ENCODE measurements around the gene SNAPC3. TPM values are rescaled to one million over a fixed set of nuclear protein-coding genes. Genes with fewer than 3 reads are reported as not detected.

The SNAPC3 gene
- total RNA-seq, 1 experiment from 2014 or later: 32.3 TPM

GRCh38 chr9:15484802-15485201 is 62.1 kb downstream of the SNAPC3 start:
- Histone ChIP-seq H3K4me1 (replicated peaks) (no peaks in the 10 kb centered on the region), H3K27ac (no peak overlapping the region), H3K9me3 (replicated peaks) (no peaks in the 10 kb centered on the region), H3K27me3 (replicated peaks) (no peaks in the 10 kb centered on the region), H3K36me3 (peaks cover 11% of the 10 kb centered on the region), H3K4me3 (no peak overlapping the region)
- DNase-seq (ENCODE audit: low read depth in 1 of 2, low spot score in 2 of 2): no peak

- H3K9me3 ChIP-seq (replicated peaks): no peaks in the 10 kb centered on the region
- peaks cover 11% of the 10 kb centered on the region for H3K36me3 ChIP-seq
- no peaks in the 10 kb centered on the region for H3K27me3 ChIP-seq (replicated peaks)
- DNase-seq (ENCODE audit: low read depth in 1 of 2, low spot score in 2 of 2): no peak
- H3K4me3 ChIP-seq: no peak overlapping the region
- no peak overlapping the region for H3K27ac ChIP-seq
- H3K4me1 ChIP-seq (replicated peaks): no peaks in the 10 kb centered on the region
Measured at GRCh38 chr9:15485836-15486666, 63.4 kb downstream of the SNAPC3 start.

DNA sequence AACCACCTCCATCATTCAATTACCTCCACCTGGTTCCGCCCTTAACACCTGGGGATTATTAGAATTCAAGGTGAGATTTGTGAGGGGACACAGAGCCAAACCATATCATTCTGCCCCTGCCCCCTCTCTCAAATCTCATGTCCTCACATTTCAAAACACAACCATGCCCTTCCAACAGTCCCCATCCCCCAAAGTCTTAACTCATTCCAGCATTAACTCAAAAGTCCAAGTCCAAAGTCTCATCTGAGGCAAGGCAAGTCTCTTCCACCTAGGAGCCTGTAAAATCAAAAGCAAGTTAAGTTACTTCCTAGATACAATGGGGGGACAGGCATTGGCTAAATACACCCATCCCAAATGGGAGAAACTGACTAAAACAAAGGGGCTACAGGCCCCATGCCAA is 69.3 kb downstream of the SNAPC3 start:
- Histone ChIP-seq H3K36me3 (no peaks in the 10 kb centered on the region), H3K4me3 (no peak overlapping the region), H3K27ac (no peak overlapping the region), H3K4me1 (replicated peaks) (no peaks in the 10 kb centered on the region), H3K9me3 (replicated peaks) (no peaks in the 10 kb centered on the region), H3K27me3 (replicated peaks) (no peaks in the 10 kb centered on the region)
- no peak for DNase-seq (ENCODE audit: low read depth in 1 of 2, low spot score in 2 of 2)

GRCh38 chr9:15492485-15493150 is 69.9 kb downstream of the SNAPC3 start:
- no peak overlapping the region for H3K27ac ChIP-seq

DNA sequence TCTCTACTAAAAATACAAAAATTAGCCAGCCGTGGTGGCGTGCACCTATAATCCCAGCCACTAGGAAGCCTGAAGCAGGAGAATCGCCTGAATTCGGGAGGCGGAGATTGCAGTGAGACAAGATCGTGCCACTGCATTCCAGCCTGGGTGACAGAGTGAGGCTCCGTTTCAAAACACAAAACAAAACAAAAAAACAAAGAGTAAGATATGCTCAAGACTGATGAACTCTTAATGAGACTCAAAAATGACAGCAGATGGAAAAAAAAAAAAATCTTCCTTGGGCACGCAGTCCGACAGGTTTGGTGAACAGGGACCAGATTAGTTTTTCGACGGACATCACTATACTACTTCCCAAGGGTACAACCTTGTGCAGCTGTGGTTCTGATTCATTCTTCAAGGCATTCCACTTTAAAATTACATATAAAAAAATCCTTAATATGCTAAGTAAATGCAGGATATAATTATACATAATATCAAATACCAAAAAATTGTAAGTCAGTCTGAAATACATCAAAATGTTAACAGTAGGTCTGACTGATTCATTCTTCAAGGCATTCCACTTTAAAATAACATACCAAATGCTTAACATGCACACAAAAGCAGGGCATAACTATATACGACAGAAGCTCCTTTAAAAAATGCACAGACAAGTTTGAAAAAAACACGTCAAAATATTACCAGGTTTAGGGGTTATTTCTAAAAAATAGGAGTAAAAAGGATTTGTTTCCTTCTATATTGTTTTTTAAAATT is 75.7 kb downstream of the SNAPC3 start:
- no peaks in the 10 kb centered on the region for H3K27me3 ChIP-seq (replicated peaks)
- no peak overlapping the region for H3K4me3 ChIP-seq
- H3K27ac ChIP-seq: no peak overlapping the region
- no peaks in the 10 kb centered on the region for H3K36me3 ChIP-seq
- no peaks in the 10 kb centered on the region for H3K9me3 ChIP-seq (replicated peaks)
- H3K4me1 ChIP-seq (replicated peaks): no peaks in the 10 kb centered on the region
- no peak for DNase-seq (ENCODE audit: low read depth in 1 of 2, low spot score in 2 of 2)

More at GRCh38 chr9:15492485-15493150, 69.9 kb downstream of the SNAPC3 start:
- Histone ChIP-seq H3K4me1 (replicated peaks) (no peaks in the 10 kb centered on the region), H3K27me3 (replicated peaks) (no peaks in the 10 kb centered on the region), H3K9me3 (replicated peaks) (no peaks in the 10 kb centered on the region), H3K36me3 (no peaks in the 10 kb centered on the region), H3K4me3 (no peak overlapping the region)
- no peak for DNase-seq (ENCODE audit: low read depth in 1 of 2, low spot score in 2 of 2)

DNA sequence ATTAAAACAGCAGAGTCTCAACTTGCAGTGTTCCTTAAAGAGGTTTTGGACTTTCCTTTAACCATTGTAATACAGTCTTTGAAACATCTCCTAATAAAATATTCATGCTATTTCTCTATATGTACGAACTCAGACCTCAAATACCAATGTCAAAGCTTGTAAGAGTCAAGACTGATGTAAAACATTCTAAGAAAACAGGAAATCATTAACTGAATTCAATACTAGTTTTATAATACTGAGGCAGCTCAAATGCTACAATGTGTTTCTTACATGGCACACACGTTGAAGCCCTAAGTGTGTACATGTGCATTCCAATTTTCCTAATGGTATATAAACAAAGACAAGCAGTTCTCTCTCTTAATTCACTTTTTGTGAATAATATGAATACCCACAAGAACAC is 76.5 kb downstream of the SNAPC3 start:
- Histone ChIP-seq H3K27ac (no peak overlapping the region), H3K36me3 (no peaks in the 10 kb centered on the region), H3K4me3 (no peak overlapping the region)

DNA sequence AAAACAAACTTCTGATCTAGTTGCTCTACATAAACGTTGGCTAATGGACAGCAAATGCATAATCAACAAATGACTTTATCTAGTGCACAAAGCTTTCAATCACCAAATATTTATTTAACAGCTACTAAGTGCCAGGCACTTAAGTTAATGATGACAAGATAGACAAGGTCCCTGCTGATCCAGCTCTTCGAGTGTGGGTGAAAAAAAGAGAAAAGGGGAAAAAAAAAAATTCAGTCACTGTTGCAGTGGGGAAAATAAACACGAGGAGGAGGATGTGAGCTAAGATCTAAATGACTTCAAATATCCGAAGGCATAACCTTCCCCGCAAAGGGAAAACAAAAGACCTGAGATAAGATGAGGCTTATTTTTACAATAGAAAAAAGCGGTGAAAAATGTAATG is 78.5 kb downstream of the SNAPC3 start:
- Histone ChIP-seq H3K36me3 (0 out of 2 replicates have a peak, but pooled peaks cover 4% of the 10 kb centered on the region), H3K27ac (no peak overlapping the region), H3K9me3 (replicated peaks) (no peaks in the 10 kb centered on the region), H3K27me3 (replicated peaks) (no peaks in the 10 kb centered on the region), H3K4me1 (replicated peaks) (no peaks in the 10 kb centered on the region), H3K4me3 (no peak overlapping the region)
- DNase-seq (ENCODE audit: low read depth in 1 of 2, low spot score in 2 of 2): no peak

More for the DNA sequence above, 76.5 kb downstream of the SNAPC3 start:
- Histone ChIP-seq H3K27me3 (replicated peaks) (no peaks in the 10 kb centered on the region), H3K9me3 (replicated peaks) (no peaks in the 10 kb centered on the region), H3K4me1 (replicated peaks) (no peaks in the 10 kb centered on the region)
- no peak for DNase-seq (ENCODE audit: low read depth in 1 of 2, low spot score in 2 of 2)

DNA sequence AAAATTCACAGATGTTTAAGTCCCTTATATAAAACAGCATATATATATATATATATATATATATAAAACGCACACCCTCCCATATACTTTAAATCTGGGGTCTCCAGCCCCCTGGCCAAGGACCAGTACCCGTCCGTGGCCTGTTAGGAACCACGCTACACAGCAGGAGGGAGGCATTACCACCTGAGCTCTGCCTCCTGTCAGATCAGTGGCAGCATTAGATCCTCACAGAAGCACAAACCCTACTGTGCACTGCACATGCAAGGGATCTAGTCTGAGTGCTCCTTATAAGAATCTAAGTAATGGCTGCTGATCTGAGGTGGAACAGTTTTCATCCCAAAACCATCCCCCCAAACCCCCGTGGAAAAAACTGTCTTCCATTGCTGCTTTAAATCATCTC is 79.1 kb downstream of the SNAPC3 start:
- H3K4me3 ChIP-seq: no peak overlapping the region

GRCh38 chr9:15505921-15506320 is 83.2 kb downstream of the SNAPC3 start:
- no peak for DNase-seq (ENCODE audit: low read depth in 1 of 2, low spot score in 2 of 2)
- no peaks in the 10 kb centered on the region for H3K9me3 ChIP-seq (replicated peaks)
- H3K27ac ChIP-seq: no peak overlapping the region
- H3K4me3 ChIP-seq: no peak overlapping the region
- H3K4me1 ChIP-seq (replicated peaks): peaks cover 3% of the 10 kb centered on the region; the same call in 1 of the 2 replicates
- no peaks in the 10 kb centered on the region for H3K27me3 ChIP-seq (replicated peaks)
- peaks cover 19% of the 10 kb centered on the region for H3K36me3 ChIP-seq

More for the DNA sequence above, 79.1 kb downstream of the SNAPC3 start:
- Histone ChIP-seq H3K27me3 (replicated peaks) (no peaks in the 10 kb centered on the region), H3K4me1 (replicated peaks) (no peaks in the 10 kb centered on the region), H3K27ac (no peak overlapping the region), H3K36me3 (peaks cover 9% of the 10 kb centered on the region; the same call in 1 of the 2 replicates), H3K9me3 (replicated peaks) (no peaks in the 10 kb centered on the region)
- no peak for DNase-seq (ENCODE audit: low read depth in 1 of 2, low spot score in 2 of 2)

DNA sequence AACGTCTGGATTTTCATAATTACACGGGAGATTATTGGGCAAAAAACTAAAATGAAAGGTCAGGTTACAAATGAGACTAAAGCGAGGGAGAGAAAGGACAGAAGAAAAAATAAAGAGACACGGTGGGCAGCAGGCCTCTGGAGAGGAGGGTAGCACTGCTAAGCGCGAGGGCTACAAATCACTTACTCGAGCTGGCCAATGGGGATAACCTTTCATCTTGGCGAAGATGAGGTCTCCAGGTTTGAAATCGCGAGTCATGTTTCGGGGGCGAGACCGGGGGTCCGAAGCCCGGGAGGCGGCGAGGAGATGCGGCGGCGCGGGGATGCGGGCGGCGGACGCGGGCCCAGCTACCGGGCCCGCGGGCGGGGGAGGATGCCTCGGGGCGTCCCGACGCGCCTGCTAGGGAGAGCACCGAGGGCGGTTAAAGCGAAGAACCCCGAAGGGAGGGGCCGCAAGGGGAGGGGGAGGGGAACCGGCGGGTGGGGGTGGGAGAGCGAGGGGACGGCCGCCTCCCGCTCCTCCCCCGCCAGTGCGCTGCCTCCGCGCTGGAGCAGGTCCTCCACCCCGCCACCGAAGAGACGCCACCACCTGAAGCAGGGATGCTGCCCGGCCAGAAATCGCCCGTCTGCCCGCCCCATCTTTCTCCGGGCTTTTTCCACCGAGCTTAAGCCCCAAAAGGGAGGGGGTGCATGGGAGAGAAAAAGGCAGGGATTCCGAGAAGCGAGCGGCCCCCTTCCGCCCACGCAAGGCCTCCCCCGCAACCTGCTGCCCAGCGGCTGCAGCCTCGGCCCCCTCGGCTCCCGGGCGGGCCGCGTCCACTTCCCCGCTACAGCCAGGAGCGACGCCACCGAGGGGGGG is 87.5 kb downstream of the SNAPC3 start:
- H3K4me1 ChIP-seq (replicated peaks): peaks cover 7% of the 10 kb centered on the region
- DNase-seq (ENCODE audit: low read depth in 1 of 2, low spot score in 2 of 2): peak in 1 of 2 experiments; percentile 4
- peak overlapping the region; percentile 95 for H3K4me3 ChIP-seq

DNA sequence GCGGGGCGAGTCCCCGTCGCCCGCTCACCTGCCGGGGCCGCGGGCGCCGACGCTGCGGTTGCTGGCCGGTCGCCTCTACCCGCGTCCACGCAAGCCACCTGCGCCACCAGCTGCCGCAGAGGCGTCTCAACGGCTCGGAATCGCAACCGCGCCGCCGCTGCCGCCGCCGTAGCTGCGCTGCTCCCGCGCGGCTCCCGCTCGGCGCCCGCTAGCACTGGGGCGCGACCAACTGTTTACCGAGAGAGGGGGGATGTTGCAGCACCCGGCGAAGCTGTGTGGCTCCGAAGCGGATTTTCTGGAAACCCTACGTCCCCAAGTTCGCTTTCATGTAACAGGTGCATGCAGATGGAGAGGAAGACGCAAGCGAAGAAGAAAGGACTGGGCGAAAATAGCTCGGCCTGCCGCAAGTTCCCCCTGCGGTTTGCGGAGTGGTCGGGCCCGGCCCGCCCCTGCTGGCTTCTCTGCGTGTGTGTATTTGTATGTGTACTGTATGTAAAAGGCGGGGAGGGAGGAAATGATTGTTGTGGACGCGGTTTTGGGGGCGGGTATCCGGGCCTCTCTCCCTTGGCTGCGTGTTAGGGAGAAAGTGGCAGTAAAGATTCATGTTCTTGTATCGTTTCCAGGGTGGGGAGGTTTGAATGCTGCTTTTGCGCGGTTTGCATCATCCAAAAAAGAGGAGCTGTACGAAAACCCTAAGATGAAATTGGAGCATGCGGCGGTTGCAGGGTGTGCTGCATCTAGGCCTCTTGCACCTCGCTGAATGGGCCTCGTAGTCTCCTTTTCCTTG is 88.3 kb downstream of the SNAPC3 start, which contains the start of gene PSIP1:
Gene PSIP1, minus strand, starts transcription at position 182 of the 787 bp plus-strand sequence. CDS start 782 bp downstream, outside the sequence.
- DNase-seq (ENCODE audit: low read depth in 1 of 2, low spot score in 2 of 2): peak; percentile 55 to 88
- Histone ChIP-seq H3K27ac (peak within 1 kb of the TSS; percentile 94), H3K27me3 (replicated peaks) (no peaks in the 10 kb centered on the region), H3K4me3 (peak within 1 kb of the TSS; percentile 95), H3K4me1 (replicated peaks) (peaks cover 7% of the 10 kb centered on the region), H3K9me3 (replicated peaks) (no peaks in the 10 kb centered on the region), H3K36me3 (peaks cover 16% of the 10 kb centered on the region)

More for the DNA sequence above, 87.5 kb downstream of the SNAPC3 start:
- Histone ChIP-seq H3K27me3 (replicated peaks) (no peaks in the 10 kb centered on the region), H3K27ac (peak overlapping the region; percentile 94), H3K36me3 (peaks cover 19% of the 10 kb centered on the region), H3K9me3 (replicated peaks) (no peaks in the 10 kb centered on the region)
